Measurements from ENCODE around the gene ATP8A2.

ATP8A2 gene

DNA sequence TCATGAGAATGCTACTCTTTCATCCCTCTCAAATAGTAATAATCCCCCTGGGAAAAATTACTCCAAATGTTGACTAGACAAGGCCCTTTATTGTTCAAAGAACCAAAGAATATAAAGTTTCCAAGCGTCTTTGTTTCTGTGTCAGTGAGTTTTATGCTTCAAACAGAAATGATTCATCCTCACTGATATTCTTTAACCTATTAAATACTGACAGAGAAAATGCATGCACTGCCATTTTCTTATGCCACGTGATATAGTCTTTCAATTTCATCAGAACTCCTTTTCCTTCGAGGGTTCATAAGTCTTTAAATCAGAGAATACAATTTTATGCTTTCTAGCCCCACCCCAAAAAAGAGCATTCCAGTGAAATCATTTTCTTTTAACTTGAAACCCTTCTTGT lies 468.5 kb downstream of the ATP8A2 start:
- H3K4me3 ChIP-seq (ENCODE audit: control insufficient read depth, low read depth, low read length), result no peak overlapping the region
- DNase-seq (ENCODE audit: low read depth), result no peak
- TF ChIP-seq, protein P1, sequence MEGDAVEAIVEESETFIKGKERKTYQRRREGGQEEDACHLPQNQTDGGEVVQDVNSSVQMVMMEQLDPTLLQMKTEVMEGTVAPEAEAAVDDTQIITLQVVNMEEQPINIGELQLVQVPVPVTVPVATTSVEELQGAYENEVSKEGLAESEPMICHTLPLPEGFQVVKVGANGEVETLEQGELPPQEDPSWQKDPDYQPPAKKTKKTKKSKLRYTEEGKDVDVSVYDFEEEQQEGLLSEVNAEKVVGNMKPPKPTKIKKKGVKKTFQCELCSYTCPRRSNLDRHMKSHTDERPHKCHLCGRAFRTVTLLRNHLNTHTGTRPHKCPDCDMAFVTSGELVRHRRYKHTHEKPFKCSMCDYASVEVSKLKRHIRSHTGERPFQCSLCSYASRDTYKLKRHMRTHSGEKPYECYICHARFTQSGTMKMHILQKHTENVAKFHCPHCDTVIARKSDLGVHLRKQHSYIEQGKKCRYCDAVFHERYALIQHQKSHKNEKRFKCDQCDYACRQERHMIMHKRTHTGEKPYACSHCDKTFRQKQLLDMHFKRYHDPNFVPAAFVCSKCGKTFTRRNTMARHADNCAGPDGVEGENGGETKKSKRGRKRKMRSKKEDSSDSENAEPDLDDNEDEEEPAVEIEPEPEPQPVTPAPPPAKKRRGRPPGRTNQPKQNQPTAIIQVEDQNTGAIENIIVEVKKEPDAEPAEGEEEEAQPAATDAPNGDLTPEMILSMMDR (conservative IDR thresholded peaks at IDR 0.05; ENCODE audit: control insufficient read depth, insufficient read depth, low read depth, low read length), result no peak

DNA sequence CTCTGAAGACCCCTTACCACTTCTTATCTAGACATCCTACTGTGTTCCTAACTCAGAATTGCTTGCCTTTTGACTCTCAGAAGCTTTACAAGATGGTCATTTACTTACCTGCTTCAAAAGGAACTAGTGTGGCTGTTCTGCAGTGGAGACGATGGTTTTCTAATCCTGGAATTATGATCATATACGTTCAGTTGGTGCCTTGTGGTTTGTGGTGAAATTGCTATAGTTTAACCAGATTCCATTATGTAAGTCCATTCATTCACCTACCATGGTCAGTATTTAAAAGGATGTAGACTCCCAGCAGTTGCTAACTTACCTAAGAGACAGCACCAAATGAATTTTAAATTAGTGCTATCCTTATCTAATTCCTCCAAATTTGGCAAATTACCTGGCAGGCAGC lies 469.2 kb downstream of the ATP8A2 start:
- no peak overlapping the region for H3K4me3 ChIP-seq (ENCODE audit: control insufficient read depth, low read depth, low read length)
- TF ChIP-seq, protein P1 (conservative IDR thresholded peaks at IDR 0.05; ENCODE audit: control insufficient read depth, insufficient read depth, low read depth, low read length), result no peak
- DNase-seq (ENCODE audit: low read depth), result no peak

DNA sequence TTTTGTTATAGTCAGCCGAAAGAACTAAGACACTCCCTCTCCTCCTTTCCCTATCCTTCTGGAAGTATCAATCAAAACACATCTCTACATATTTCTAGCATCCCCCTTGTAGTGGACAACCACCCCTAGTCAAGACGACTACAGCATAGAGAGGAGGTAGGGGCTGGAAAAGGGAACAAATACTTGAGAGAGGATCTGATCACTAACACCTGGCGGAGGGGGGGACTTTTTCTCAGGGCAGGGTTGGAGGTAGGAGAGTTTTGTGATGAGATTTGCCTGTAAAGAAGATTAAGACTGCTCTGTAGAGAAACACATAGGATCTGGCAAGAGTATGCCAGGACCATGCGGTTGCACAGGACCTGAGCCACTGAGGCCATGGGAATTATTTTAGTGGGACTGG lies 471.9 kb downstream of the ATP8A2 start:
- no peak overlapping the region for H3K4me3 ChIP-seq (ENCODE audit: control insufficient read depth, low read depth, low read length)
- no peak for DNase-seq (ENCODE audit: low read depth)
- TF ChIP-seq, protein P1 (conservative IDR thresholded peaks at IDR 0.05; ENCODE audit: control insufficient read depth, insufficient read depth, low read depth, low read length), result no peak

DNA sequence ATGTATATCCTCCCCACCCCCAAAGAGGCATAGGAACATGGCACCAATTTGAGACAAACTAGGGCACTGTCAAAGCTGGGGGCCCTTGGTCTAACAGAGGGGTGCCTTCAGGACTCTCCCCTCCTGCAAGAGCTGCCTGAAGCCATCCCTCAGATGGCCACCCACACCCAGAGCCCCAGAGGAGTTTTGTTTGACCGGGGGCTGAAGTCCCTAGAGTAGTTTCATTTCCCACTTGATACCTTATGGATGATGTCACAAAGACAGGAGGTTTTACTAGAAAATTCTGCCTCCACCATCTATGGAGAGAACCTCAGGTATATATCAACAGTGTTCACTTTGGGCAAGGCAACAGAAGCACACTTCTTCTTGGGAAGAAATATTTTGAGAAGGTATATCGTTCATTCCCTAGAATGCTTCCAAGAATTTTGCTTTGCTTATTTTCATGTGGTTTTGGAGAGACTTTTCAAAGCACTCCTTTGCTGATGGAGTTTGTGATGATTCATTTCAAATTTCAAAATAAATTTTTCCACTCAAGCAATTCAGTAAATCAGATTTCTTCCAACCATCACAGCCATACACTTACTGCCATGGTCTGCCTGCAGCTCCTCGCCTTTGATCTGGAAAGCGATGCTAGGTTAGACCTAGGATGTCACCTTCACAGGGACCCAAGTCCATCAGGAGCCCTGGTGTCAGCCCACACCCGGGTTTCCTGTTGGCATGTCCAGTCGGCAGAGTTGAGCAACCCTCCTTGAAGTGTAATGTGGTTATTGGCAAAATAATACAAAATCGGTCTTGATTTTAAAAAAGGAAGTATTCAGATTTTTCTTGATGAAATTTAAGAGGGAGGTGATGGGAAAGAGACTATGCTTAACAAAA lies 473.0 kb downstream of the ATP8A2 start:
- DNase-seq (ENCODE audit: low read depth), result no peak
- no peak overlapping the region for H3K4me3 ChIP-seq (ENCODE audit: control insufficient read depth, low read depth, low read length)
- TF ChIP-seq, protein P1 (conservative IDR thresholded peaks at IDR 0.05; ENCODE audit: control insufficient read depth, insufficient read depth, low read depth, low read length), result no peak

DNA sequence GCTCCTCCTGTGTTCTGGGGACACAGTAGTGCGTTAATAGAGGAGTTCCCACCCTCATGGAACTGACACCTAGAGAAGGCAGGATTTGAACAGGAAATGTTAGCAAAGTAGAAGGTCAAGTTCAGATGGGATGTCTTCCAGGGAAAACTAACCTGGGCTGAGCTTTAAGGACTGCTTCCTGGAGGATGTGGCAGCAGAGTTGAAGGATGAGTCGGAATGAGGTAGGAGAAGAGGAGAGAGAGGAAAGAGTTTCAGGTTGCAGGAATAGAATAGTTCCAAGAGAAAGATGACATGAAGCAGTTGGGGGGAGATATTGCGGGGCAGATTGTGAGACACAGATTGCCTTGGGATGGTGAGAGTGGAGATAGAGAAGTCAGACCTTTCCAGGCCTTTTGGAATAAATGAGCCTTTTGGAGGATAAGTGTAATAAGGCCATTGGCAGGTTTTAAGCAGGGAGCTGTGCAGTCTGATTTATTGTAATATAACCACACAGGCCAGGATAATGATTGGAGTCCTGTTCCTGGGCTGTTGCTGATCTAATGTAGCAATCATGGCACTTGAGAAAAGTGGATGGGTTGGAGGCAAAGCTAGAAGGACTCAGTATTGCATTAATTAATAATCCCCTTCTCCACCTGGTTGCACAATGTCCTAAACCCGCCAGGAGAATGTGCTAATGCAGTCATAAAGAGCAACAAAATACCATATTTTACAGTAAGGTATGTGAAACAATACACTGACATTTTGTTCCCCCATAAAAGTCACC lies 474.6 kb downstream of the ATP8A2 start:
- TF ChIP-seq, protein P1 (conservative IDR thresholded peaks at IDR 0.05; ENCODE audit: control insufficient read depth, insufficient read depth, low read depth, low read length), result no peak
- no peak for DNase-seq (ENCODE audit: low read depth)
- H3K4me3 ChIP-seq (ENCODE audit: control insufficient read depth, low read depth, low read length), result no peak overlapping the region

DNA sequence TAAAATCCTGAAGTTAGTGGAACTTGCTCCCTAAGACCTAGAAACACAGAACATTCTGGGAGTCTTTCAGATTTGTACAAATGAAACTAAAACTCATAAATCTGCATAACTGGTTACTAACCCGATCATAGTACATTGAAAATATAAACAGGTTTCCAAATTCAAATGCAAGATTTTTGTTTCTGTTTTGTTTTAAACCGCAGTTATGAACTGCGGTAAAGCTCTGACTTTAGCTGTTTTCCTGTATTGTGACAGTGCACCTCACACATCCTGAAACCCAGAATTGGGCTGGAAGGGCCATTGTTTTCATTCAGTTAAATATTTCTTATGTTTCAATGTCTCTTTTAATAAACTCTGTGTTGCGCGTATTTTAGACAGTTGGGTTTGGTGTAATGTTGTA lies 475.4 kb downstream of the ATP8A2 start:
- TF ChIP-seq, protein P1 (conservative IDR thresholded peaks at IDR 0.05; ENCODE audit: control insufficient read depth, insufficient read depth, low read depth, low read length), result no peak
- H3K4me3 ChIP-seq (ENCODE audit: control insufficient read depth, low read depth, low read length), result no peak overlapping the region
- DNase-seq (ENCODE audit: low read depth), result no peak
